Fibroblast of the aortic adventitia (primary cell): ENCODE measurements around the gene HOXD9. TPM values are rescaled to one million over a fixed set of nuclear protein-coding genes. Genes with fewer than 3 reads are reported as not detected.
A peak's percentile ranks its signal among the peaks of the same experiment; 100 is the strongest.

Source experiments
- DNase-seq: peaks from one replicate; pipeline ENCODE4 v3.0.0-alpha.2; 2010; ENCODE audit warnings: low read depth
- H3K4me3 ChIP-seq: 2 replicates; pipeline ENCODE4 v1.5.1; 2011; ENCODE audit warnings: low read depth, mild to moderate bottlenecking, control low read depth, low read length, moderate library complexity
- CTCF ChIP-seq: IDR thresholded peaks from 2 replicates; pipeline ENCODE4 v1.5.1; 2011; ENCODE audit warnings: mild to moderate bottlenecking, low read length, control low read depth, inconsistent platforms; ENCODE audit not compliant: insufficient read depth
- total RNA-seq: library from RNA; depleted of rRNA; stranded (reverse); fragments of >200 nt; gene quantifications from 2 replicates; pipeline ENCODE4 v1.2.3, GENCODE V29; 2012; ENCODE audit warnings: low replicate concordance

Gene HOXD9
- total RNA-seq, 1 donor = not detected

GRCh38 chr2:176158855-176159662 lies 36.5 kb downstream of the HOXD9 start:
- no peak overlapping the region for H3K4me3 ChIP-seq
- no peak for DNase-seq
- no peak for TF ChIP-seq CTCF

DNA sequence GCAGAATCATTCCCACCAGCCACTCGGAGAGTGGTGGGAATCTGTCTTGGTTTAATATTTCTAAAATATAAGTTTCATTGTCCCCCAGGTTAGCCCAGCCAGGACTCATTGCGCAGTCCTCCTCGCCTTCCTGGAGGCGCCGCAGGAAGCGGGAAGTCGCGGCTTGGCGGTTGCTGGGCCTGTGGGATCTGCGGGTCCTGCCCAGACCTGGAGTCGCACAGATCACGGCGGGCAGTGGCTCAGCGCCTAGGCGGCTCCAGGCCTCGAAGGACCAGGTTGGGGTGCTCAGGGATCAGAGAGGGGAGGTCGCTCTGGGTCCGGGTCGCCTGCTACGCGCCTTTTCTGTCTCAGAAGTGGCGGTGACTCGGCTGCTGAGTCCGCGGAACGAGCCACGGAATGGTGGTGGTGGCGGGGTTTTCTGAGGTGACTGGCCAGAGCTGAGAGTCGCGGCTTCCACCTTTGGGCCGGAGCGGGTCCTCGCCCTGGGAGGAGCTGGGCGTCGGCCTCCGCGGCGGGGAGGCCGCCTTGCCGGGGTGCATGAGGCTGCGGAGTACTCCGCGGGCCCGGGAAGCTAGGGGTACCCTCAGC lies 37.2 kb downstream of the HOXD9 start:
- H3K4me3 ChIP-seq = no peak overlapping the region
- DNase-seq = no peak
- TF ChIP-seq CTCF = no peak

- DNase-seq = no peak
- no peak overlapping the region for H3K4me3 ChIP-seq
- TF ChIP-seq CTCF = no peak
Measured at GRCh38 chr2:176160251-176160985, 37.9 kb downstream of the HOXD9 start.

DNA sequence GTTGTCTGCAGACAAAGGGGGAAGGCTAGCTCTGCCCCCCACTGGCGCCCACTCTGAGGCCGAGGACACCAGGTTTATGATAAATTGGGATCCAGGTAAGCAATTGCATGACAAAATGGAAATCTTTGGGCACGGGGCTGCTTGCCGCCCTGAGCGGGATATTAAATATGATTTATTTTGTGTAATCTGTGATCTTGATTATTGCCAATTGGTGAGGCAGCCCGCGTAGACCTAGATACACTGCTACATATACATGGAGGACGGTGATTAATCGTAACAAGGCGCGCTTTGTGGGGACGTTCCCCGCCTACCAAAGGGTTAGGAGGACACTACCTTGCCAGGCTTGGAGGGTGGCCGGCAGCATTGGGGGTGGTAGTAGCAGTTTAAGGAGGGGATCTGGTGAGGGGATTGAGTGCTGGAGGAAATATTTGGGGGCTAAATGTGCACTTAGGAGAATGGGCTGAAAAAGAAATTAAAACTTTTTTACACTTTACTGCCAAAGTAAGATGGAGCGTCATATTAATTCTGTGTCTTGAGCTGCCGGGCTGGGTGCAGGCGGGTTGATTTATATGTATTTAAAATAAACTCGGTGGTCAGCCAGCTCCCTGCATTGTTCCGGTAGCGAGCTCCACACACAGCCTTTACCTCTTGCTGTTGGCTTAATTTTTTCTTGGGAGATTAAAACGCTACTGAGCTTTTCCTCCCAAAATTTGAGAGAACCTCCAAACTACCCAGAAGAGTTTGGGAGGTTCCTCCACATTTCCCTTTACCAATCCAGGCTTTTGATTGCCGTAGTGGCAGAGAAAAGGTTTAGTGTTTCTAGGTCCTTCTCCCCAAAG lies 38.7 kb downstream of the HOXD9 start:
- no peak for TF ChIP-seq CTCF
- H3K4me3 ChIP-seq = no peak overlapping the region
- no peak for DNase-seq

DNA sequence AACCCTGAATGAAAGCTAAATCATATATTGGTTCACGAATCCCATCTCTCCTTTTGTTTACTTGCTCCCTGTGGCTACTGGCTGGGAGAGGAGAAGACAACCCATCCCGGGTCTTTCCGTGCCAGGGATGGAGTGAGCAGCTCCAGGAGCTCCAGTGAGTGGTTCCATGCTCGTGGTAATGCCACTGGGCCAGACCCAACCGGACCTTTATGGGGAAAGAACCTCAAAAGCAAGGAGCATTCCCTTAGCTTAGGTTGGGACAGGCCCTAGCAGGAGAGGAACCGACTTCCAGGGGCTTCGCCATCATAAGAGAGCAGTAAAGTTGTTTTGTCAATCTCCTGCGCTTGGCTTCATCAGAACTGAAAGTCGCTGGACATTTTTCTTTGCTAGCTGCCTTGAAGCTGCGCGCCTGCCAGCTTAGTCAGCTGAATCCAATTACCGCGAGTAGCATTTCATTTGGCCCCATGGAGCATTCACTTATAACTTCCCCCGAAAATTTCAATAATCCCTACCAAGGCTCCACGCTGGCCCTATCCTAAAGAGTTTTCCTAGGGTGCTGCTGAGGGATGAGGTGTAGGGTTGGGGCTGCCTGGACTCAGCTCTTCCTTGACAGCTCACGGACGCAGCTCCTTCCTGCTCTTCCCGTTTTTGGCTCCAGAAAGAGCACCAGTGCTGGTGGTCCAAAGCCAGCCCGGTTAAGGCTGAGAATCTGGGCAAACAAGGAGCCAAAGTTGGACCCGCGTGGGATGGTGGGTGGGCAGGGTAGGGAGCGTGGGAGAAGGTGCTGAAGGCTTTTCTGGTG lies 39.5 kb downstream of the HOXD9 start:
- no peak overlapping the region for H3K4me3 ChIP-seq
- DNase-seq = peak; percentile 37
- TF ChIP-seq CTCF = no peak
